ENCODE data around the gene TRAIP. TPM values are rescaled to one million over a fixed set of nuclear protein-coding genes. Genes with fewer than 3 reads are reported as not detected.
A peak's percentile ranks its signal among the peaks of the same experiment; 100 is the strongest.

Gene TRAIP
- total and polyA plus RNA-seq, 5 experiments from 2014 or later = 1.3 to 5.8 (median 2.0) TPM

DNA sequence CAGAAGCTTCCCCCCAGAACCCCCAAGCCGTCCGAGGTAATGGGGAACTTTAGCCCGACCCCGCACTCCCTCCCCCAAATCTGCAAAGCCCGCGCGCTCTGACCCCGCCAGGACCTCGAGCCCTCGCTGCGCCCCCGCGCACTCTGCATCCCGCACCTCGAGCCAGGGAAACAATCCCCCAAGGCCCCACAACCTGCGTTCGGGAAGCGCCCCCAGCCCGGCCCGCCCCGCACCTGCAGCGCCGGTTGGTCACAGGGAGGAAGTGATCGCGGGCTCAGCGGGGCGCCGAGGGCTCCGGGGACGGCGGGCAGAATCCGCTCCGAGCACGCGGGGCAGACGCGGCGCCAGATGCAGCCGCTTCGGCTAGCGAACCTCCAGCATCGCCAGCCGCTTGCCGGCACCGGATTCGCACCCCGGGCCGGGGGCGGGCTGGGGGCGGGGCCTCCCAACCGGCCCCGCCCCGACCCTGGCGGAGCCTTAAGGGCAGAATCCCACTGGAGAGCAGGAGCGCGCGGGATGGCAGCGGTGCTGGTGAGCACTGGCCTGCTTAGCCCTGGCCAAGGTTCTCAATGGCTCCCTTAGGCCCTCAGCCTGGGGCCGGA is 13.3 kb upstream of the TRAIP start, which contains the start of gene CAMKV:
Gene CAMKV (minus strand): TSS at position 382 of the 602 bp plus-strand sequence. CDS start 7,518 bp downstream, outside the sequence.
- Mint-ChIP-seq H3K4me1 (peaks cover 0 to 5% (median 4%) of the 10 kb centered on the region in 4 donors), H3K4me3 (peak within 1 kb of the TSS in 9 of 10 donors; percentile 18 to 63 (median 55)), H3K27ac (no peak within 1 kb of the TSS), H3K9me3 (no peaks in the 10 kb centered on the region), H3K36me3 (no peaks in the 10 kb centered on the region), H3K27me3 (peaks cover 17 to 56% (median 29%) of the 10 kb centered on the region in 5 donors)
- DNase-seq = peak in 8 of 10 donors; percentile 15 to 32 (median 21)
- ATAC-seq = peak; percentile 76 to 84
- POLR2A ChIA-PET = interaction anchor here (0.6 to 1.2 kb wide), 2 partner anchors 24 to 343 kb away, joined by 3 read pairs; no protein-coding TSS in a partner anchor

DNA sequence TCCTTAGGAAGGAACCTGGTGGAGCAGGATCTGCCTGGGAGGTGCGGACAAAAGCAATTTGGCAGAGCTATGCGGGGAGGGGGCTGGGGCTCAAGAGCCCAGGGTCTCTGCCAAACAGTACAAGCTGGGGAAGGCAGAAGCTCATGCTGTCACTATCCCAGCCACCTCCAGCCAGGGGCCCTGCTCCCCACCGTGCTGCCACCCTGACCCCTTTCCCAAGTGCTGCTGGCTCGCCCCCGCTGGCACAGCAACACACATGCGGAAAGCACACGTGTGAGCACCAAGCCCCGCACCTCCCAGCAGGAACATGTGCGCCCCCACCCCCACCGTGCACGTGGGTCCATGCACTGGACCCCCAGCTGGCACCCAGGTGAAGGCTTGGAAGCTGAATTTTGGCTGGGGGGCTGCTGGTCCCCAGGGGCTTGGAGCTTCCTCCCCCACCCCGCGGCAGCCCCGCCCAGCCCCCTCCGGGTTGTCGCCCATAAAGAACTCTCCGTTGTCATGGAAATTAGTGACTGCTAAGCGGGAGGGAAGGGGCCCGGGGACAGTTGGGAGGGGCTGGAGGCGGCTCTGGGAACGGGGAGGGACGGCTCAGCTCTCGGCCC is 12.6 kb upstream of the TRAIP start:
- POLR2A ChIA-PET = interaction anchor here (0.6 kb wide), 1 partner anchor 342 kb away, joined by 3 read pairs; no protein-coding TSS in a partner anchor
- ATAC-seq (peak; percentile 36 to 41), DNase-seq (peak in 1 of 10 donors; percentile 4)
- peaks cover 18 to 61% (median 29%) of the 10 kb centered on the region in 5 donors for H3K27me3 Mint-ChIP-seq
- H3K4me3 Mint-ChIP-seq = peak overlapping the region in 7 of 10 donors; percentile 44 to 63 (median 55)
- H3K9me3 Mint-ChIP-seq = no peaks in the 10 kb centered on the region
- no peaks in the 10 kb centered on the region for H3K36me3 Mint-ChIP-seq
- H3K27ac Mint-ChIP-seq = no peak overlapping the region
- peaks cover 0 to 5% (median 4%) of the 10 kb centered on the region in 4 donors for H3K4me1 Mint-ChIP-seq

DNA sequence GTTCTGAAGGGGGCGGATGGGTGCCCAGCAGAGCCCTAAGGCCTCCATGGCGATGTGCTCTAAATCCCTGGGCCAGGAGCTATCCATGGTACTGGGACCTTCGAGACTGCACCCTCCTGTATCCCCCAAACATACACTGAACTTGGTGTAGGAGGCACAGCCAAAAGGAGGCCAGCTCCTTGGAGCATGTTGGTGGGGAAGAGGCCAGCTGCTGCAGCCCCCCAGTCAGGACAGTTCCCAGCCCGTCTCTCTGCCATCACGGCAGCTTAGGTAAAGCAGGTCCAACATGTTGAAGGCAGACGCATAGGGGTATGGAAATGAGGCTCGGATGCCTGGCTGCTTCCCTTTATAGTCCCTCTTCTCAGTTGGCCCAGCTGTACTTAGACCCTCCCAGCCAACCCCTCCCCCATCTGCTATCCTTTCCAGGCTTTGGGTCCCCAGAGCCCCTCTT is 11.5 kb upstream of the TRAIP start:
- Mint-ChIP-seq H3K27me3 (peaks cover 22 to 69% (median 35%) of the 10 kb centered on the region in 5 donors), H3K4me1 (peaks cover 0 to 5% (median 4%) of the 10 kb centered on the region in 4 donors), H3K27ac (no peak overlapping the region), H3K4me3 (peak overlapping the region in 6 of 10 donors; percentile 20 to 55 (median 46)), H3K36me3 (no peaks in the 10 kb centered on the region), H3K9me3 (no peaks in the 10 kb centered on the region)
- ATAC-seq (no peak), DNase-seq (peak in 3 of 10 donors; percentile 15 to 21 (median 17))
- POLR2A ChIA-PET = interaction anchor here (0.5 kb wide), 1 partner anchor 275 kb away, joined by 4 read pairs; no protein-coding TSS in a partner anchor

DNA sequence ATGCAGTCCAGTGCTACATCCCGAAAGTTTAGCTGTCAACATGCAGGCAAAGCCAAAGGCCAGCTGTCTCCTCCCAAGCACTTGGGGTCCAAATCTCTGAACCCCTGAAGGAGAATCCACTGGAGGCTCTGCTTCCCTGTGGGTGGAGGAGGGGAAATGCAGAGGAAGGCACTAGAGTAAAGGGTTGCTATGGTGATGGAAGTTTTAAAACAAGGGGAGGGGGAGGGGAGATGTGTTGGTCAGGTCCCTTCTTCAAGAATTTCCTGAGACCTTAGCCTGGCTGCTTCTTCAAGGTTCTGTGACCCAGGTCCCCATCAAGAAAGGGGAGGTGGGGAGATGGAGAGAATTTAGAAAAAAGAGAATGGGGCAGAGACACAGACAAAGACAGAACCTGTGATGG is 11.0 kb upstream of the TRAIP start:
- Mint-ChIP-seq H3K36me3 (no peaks in the 10 kb centered on the region), H3K27ac (peak overlapping the region in 1 of 10 donors; percentile 30), H3K9me3 (no peaks in the 10 kb centered on the region), H3K4me1 (peaks cover 0 to 5% (median 4%) of the 10 kb centered on the region in 4 donors), H3K4me3 (peak overlapping the region in 1 of 10 donors; percentile 14), H3K27me3 (peaks cover 22 to 71% (median 38%) of the 10 kb centered on the region in 5 donors)
- POLR2A ChIA-PET = interaction anchor here (0.5 kb wide), 1 partner anchor 276 kb away, joined by 4 read pairs; no protein-coding TSS in a partner anchor
- ATAC-seq = no peak
- no peak for DNase-seq

DNA sequence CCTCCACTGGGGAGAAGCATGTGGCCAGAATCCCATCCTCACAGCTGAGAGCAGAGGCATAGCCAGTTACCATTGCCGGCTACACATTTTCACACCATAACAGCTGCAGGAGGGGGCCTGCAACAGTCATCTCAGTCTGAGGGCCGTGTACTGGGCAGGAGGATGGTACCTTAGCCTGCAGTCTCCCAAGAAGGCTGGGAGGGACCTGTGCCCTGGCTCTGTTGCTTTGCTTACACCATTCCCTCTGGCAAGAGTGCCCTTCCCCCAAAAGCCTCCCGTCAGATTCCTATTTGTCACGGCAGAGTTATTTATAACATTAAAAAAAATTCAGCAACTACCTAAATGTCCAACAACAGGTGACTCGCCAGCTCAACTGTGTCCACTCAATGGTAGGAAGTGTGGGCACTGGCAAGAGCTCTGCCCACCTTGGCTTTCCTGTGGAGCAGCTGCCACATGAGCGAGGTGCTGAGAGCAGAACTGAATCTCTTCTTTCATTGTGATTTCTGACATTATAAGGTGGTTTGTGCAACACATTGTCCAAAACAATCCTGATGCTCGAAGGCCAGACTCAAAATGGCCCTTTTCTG is 8.9 kb upstream of the TRAIP start:
- no peaks in the 10 kb centered on the region for H3K9me3 Mint-ChIP-seq
- POLR2A ChIA-PET = no interaction called here
- peaks cover 0 to 4% (median 3%) of the 10 kb centered on the region in 4 donors for H3K4me1 Mint-ChIP-seq
- DNase-seq = no peak
- ATAC-seq = no peak
- H3K27me3 Mint-ChIP-seq = peaks cover 14 to 64% (median 35%) of the 10 kb centered on the region in 5 donors
- H3K4me3 Mint-ChIP-seq = no peak overlapping the region
- no peak overlapping the region for H3K27ac Mint-ChIP-seq
- H3K36me3 Mint-ChIP-seq = no peaks in the 10 kb centered on the region

DNA sequence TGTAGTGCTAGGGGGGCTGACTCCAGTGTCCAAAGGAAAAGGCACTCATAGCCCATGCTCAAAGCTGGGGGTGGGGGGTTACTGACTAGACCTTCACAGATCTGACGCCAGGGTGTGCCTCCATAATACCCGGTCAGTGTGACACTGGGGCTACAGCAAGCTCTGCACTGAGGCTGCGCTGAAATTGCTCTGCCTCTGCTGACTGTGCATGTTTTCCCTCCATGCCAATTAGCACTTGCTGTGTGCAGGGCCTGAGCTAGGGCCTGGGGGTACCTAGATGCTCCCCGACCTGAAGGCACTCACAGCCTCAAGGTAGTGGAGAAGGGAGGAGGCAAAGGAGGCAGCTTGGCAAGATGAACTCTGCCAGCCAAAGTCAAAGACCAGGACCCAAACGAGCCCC is 8.1 kb upstream of the TRAIP start:
- POLR2A ChIA-PET = no interaction called here
- Mint-ChIP-seq H3K27me3 (peaks cover 13 to 59% (median 35%) of the 10 kb centered on the region in 5 donors), H3K4me1 (peaks cover 0 to 4% (median 3%) of the 10 kb centered on the region in 4 donors), H3K36me3 (no peaks in the 10 kb centered on the region), H3K27ac (no peak overlapping the region), H3K4me3 (no peak overlapping the region), H3K9me3 (no peaks in the 10 kb centered on the region)
- DNase-seq = no peak
- ATAC-seq = no peak

DNA sequence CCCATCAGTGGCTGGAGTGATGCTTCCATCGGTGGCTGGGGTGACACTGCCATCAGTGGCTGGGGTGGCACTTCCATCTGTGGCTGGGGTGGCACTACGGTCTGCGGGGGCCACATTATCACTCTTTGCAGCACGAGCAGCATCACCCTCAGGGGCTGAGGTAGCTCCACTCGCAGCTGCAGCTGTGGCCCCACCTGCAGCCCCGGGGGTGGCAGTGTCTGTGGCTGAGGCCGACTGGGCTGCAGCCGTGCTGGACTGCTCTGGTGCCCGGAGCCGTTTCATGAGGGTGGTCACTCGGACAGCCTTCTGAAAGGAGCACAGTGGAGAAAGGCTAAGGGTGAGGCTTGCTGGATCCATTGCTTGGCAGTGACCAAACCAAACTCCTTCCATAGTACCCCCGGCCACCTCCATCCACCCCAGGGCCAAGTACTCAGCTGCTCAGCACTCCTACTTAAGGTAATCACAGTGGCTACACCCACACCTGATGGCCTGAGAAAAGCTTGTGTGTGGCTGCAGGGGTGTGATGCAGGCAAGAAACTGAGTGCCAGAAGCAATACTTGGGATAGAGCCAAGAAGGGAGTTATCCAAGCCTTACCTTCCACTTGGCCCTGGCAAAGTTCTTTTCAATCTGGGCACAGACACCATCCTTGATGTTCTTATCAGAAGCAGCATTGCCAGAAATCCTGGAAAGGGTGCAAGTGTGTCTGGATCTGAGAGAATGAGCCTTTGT is 3.4 kb upstream of the TRAIP start:
- H3K4me1 Mint-ChIP-seq = peaks cover 2 to 15% (median 15%) of the 10 kb centered on the region in 4 donors
- H3K27me3 Mint-ChIP-seq = peaks cover 5 to 21% (median 12%) of the 10 kb centered on the region in 5 donors
- H3K36me3 Mint-ChIP-seq = no peaks in the 10 kb centered on the region
- no peak for DNase-seq
- POLR2A ChIA-PET = no interaction called here
- no peak for ATAC-seq
- no peaks in the 10 kb centered on the region for H3K9me3 Mint-ChIP-seq
- H3K27ac Mint-ChIP-seq = no peak overlapping the region
- no peak overlapping the region for H3K4me3 Mint-ChIP-seq

DNA sequence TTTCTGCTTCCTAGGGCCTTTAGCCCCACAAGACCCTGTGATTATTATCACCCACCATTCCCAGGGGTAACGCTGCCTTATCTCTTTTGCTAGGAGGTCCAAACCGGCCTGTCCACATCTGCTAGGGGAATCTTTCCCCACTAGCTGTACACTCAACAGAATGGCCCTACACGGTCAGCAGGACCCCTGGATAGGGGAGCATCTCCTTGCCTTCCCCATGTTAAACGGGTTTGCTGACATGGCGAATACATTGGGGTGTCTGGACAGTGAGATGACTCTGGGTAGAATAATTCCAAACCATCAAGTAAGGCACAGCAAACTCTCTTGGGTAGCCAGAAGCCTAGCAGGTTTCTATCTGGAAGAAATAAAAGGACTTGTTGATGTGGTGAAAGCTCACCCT is 702 bp downstream of the TRAIP start:
- no peaks in the 10 kb centered on the region for H3K36me3 Mint-ChIP-seq
- no peak for DNase-seq
- POLR2A ChIA-PET = interaction anchor here (3.2 kb wide), 1 partner anchor 52 kb away, joined by 11 read pairs; the partner anchor contains the start of gene INKA1
- ATAC-seq = no peak
- H3K4me1 Mint-ChIP-seq = peaks cover 2 to 15% (median 15%) of the 10 kb centered on the region in 4 donors
- H3K27me3 Mint-ChIP-seq = peaks cover 0 to 2% (median 0%) of the 10 kb centered on the region in 5 donors
- peak overlapping the region; percentile 79 to 92 (median 86) for H3K4me3 Mint-ChIP-seq
- no peaks in the 10 kb centered on the region for H3K9me3 Mint-ChIP-seq
- H3K27ac Mint-ChIP-seq = peak overlapping the region in 6 of 10 donors; percentile 33 to 96 (median 91)

DNA sequence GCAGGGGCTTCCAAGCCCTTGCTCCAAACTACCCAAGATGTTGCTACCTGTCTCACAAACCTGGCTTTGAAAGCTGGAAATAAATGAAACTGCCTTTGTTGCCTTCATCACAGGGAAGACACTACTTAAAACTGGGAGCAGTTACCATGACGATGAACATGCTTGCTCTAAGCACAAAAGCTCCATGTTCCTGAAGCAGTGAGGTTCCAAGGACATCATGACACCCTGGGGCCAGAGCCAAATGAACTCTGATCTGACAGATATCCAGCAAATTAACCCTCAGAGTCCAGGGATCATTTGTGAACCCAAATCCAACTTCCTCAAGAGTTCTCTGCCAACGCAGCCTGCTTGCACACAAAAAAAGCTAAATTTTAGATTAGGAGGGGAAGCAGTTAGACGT is 10.7 kb downstream of the TRAIP start:
- POLR2A ChIA-PET = interaction anchor here (0.7 to 0.8 kb wide), 2 partner anchors 25 to 42 kb away, joined by 3 to 4 read pairs; partner anchors contain the start of gene INKA1
- no peaks in the 10 kb centered on the region for H3K4me1 Mint-ChIP-seq
- H3K4me3 Mint-ChIP-seq = no peak overlapping the region
- DNase-seq (no peak), ATAC-seq (no peak)
- peaks cover 0 to 7% (median 0%) of the 10 kb centered on the region in 3 donors for H3K36me3 Mint-ChIP-seq
- no peaks in the 10 kb centered on the region for H3K9me3 Mint-ChIP-seq
- H3K27ac Mint-ChIP-seq = peak overlapping the region in 1 of 10 donors; percentile 53
- no peaks in the 10 kb centered on the region for H3K27me3 Mint-ChIP-seq

DNA sequence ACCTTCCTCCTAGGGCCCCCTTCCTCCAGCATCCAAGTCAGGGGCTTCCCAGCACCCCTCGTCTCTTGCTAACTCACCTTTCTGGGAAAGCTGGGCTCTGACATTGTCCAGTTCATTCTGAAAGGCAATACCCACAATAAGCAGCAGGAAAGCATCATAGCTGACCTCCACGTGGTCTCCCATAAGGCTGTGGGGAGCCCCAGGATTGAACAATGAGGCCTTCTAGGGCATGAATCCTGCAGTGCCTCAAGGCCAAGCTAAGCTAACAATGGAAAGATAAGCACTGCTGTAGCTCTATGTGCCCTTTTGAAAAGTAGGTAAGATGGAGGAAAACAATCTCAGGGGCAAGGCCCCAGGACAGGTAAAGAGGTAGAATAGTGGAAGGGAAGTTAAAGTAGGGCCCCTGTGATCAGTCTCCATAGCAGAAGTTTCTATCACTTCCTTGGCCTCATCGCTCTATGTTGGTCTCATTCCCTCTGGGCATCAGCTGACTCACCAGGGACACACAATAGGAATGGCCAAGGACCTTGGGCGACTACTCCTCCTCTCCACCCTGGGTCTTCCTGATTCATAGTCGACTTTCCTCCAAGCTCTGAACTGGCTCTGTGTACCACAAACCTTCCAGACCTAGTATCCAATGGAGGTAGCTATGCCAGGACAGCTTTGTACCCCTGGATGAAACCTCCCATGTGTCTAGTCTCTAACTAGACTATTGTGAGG is 11.7 kb downstream of the TRAIP start:
- peak overlapping the region in 1 of 10 donors; percentile 7 for H3K27ac Mint-ChIP-seq
- no peak for ATAC-seq
- DNase-seq = no peak
- peaks cover 0 to 7% (median 0%) of the 10 kb centered on the region in 3 donors for H3K36me3 Mint-ChIP-seq
- H3K27me3 Mint-ChIP-seq = no peaks in the 10 kb centered on the region
- no peaks in the 10 kb centered on the region for H3K9me3 Mint-ChIP-seq
- no peaks in the 10 kb centered on the region for H3K4me1 Mint-ChIP-seq
- H3K4me3 Mint-ChIP-seq = no peak overlapping the region
- POLR2A ChIA-PET = interaction anchor here (0.7 kb wide), 1 partner anchor 41 kb away, joined by 4 read pairs; the partner anchor contains the start of gene INKA1

DNA sequence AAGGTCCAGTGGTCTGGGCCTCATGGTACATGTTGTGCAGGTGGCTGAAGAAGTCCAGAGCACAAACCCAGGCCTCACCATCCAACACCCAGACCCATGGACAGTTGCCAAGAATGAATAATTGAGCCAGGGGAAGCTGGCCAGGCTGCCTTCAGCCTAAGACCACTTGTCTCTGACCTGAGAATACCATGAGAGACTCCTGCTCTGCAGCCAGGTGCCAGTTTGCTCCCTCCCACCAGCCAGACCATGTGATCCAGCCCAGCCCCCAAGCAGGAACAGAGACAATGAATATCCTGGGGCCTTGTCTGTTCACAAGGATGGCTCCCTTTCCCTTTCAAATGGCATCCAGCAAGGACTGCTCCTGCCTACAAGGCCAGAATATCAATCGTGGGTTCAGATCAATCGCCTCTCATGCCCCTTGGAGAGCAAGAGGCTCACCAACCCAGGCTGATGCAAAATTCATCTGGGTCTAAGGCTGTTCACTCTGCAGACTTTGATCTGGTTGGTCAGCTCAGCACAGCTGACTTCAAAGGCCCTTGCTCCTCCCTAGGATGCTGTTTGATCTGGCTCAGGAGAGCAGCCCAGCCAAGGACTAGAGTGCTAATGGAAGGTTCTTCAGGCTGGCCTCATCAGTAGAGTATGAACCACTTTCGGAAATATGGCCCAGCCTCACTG is 13.4 kb downstream of the TRAIP start:
- no peak overlapping the region for H3K4me3 Mint-ChIP-seq

More for the DNA sequence above, 13.4 kb downstream of the TRAIP start:
- no peak for ATAC-seq
- Mint-ChIP-seq H3K27ac (peak overlapping the region in 1 of 10 donors; percentile 58), H3K36me3 (peaks cover 0 to 7% (median 0%) of the 10 kb centered on the region in 3 donors), H3K9me3 (no peaks in the 10 kb centered on the region), H3K4me1 (peaks cover 2 to 5% (median 2%) of the 10 kb centered on the region in 4 donors), H3K27me3 (no peaks in the 10 kb centered on the region)
- no peak for DNase-seq
- POLR2A ChIA-PET = interaction anchor here (10.4 kb wide), 1 partner anchor 38 kb away, joined by 116 read pairs; the partner anchor contains the start of gene INKA1

All from naive thymus-derived CD8-positive, alpha-beta T cell (primary cell).